Ishikawa (cell line): ENCODE measurements around the gene MAN2B2.
A peak's percentile ranks its signal among the peaks of the same experiment; 100 is the strongest.

Experiments
- CEBPB ChIP-seq: IDR thresholded peaks from 2 replicates; pipeline ENCODE4 v1.6.1; 2012
- CREB1 ChIP-seq: IDR thresholded peaks from 2 replicates; pipeline ENCODE4 v1.6.1; 2012; ENCODE audit warnings: low read depth
- EGR1 ChIP-seq: IDR thresholded peaks from 2 replicates; pipeline ENCODE4 v1.6.1; 2012
- EP300 ChIP-seq: IDR thresholded peaks from 2 replicates; pipeline ENCODE4 v1.6.1; 2012; ENCODE audit warnings: borderline replicate concordance
- FOXM1 ChIP-seq: IDR thresholded peaks from 2 replicates; pipeline ENCODE4 v1.6.1; 2012; ENCODE audit warnings: low read depth, borderline replicate concordance
- NFIC ChIP-seq: IDR thresholded peaks from 2 replicates; pipeline ENCODE4 v1.6.1; 2012
- RAD21 ChIP-seq: IDR thresholded peaks from 2 replicates; pipeline ENCODE4 v1.6.1; 2012; ENCODE audit warnings: low read depth
- TAF1 ChIP-seq: IDR thresholded peaks from 2 replicates; pipeline ENCODE4 v1.6.1; 2012; ENCODE audit warnings: low read depth, mild to moderate bottlenecking
- TEAD4 ChIP-seq: IDR thresholded peaks from 2 replicates; pipeline ENCODE4 v1.6.1; 2012
- YY1 ChIP-seq: IDR thresholded peaks from 2 replicates; pipeline ENCODE4 v1.6.1; 2012; ENCODE audit warnings: low read depth
- TF ChIP-seq, protein P1 (sequence below): IDR thresholded peaks from 2 replicates; pipeline ENCODE4 v1.6.1; 2012; ENCODE audit warnings: low read depth, mild to moderate bottlenecking
- TF ChIP-seq, protein P2 (sequence below): IDR thresholded peaks from 2 replicates; pipeline ENCODE4 v1.6.1; 2012
- TF ChIP-seq, protein P3 (sequence below): IDR thresholded peaks from 2 replicates; pipeline ENCODE4 v1.6.1; 2012

DNA sequence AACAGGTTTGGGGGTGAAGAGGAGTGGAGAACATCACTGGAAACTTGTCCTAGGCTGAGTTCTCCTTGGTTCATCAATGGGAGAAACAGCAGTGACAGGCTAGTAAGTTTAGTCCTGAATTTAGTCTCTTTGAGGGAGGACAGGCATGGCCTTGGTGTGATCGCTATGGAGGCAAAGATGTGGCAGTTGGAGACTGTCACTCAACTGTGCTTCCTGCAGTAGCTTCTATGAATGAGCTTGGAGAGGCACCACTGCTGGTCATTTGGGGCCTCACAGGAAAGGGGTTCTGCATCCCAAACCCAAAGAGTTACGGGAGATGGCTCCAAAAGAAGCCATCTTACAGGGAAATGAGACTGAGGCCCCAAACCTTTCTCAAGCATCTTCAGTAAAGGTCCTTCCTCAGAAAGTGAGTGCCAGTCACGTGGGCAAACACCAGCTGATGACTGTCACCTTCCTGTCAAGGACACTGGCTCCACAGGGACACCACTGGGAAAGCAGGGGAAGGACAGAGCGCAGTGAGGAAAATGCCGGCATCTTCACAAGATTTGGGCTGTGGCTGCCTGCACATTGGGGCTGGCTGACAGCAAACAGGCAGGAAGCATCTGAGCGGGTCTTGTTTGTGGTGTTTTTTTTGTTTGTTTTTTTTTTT is 72.7 kb downstream of the MAN2B2 start:
- TF ChIP-seq TAF1 (no peak), TEAD4 (no peak), FOXM1 (no peak), EGR1 (no peak), CREB1 (no peak), NFIC (no peak), CEBPB (no peak), RAD21 (no peak), EP300 (no peak), YY1 (no peak)
- TF ChIP-seq, protein P1, sequence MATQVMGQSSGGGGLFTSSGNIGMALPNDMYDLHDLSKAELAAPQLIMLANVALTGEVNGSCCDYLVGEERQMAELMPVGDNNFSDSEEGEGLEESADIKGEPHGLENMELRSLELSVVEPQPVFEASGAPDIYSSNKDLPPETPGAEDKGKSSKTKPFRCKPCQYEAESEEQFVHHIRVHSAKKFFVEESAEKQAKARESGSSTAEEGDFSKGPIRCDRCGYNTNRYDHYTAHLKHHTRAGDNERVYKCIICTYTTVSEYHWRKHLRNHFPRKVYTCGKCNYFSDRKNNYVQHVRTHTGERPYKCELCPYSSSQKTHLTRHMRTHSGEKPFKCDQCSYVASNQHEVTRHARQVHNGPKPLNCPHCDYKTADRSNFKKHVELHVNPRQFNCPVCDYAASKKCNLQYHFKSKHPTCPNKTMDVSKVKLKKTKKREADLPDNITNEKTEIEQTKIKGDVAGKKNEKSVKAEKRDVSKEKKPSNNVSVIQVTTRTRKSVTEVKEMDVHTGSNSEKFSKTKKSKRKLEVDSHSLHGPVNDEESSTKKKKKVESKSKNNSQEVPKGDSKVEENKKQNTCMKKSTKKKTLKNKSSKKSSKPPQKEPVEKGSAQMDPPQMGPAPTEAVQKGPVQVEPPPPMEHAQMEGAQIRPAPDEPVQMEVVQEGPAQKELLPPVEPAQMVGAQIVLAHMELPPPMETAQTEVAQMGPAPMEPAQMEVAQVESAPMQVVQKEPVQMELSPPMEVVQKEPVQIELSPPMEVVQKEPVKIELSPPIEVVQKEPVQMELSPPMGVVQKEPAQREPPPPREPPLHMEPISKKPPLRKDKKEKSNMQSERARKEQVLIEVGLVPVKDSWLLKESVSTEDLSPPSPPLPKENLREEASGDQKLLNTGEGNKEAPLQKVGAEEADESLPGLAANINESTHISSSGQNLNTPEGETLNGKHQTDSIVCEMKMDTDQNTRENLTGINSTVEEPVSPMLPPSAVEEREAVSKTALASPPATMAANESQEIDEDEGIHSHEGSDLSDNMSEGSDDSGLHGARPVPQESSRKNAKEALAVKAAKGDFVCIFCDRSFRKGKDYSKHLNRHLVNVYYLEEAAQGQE: no peak
- TF ChIP-seq, protein P2, sequence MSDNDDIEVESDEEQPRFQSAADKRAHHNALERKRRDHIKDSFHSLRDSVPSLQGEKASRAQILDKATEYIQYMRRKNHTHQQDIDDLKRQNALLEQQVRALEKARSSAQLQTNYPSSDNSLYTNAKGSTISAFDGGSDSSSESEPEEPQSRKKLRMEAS: no peak
- TF ChIP-seq, protein P3, sequence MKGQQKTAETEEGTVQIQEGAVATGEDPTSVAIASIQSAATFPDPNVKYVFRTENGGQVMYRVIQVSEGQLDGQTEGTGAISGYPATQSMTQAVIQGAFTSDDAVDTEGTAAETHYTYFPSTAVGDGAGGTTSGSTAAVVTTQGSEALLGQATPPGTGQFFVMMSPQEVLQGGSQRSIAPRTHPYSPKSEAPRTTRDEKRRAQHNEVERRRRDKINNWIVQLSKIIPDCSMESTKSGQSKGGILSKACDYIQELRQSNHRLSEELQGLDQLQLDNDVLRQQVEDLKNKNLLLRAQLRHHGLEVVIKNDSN: peak; percentile 64
